ENCODE data around the gene ANXA1. TPM values are rescaled to one million over a fixed set of nuclear protein-coding genes. Genes with fewer than 3 reads are reported as not detected.

ANXA1 gene
- total and polyA plus RNA-seq, 4 donors: 55.9 to 225 (median 129) TPM

DNA sequence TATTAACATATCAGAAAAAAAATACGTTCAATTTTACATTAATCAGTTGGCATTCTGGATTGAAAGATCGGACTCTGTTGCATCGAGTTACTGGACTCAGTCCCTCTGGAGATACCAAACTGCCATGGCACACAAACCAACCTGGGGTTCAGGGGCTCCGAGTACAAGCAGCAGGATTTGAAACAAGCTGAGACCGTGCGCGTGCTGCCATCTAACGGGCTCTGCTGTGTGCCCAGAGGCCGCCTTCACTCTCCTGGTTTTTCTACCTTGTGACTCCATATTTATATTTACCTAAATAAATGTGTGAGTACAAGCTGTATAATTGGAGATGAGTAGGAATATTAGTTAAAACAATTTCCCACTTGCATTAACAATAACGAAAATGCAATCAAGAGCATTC lies 48.2 kb downstream of the ANXA1 start:
- H3K4me3 ChIP-seq (ENCODE audit: low read depth, low read length): no peak overlapping the region
- no peaks in the 10 kb centered on the region for H3K9me3 ChIP-seq (ENCODE audit: control insufficient read depth, insufficient read depth, low read length)
- WGBS (ENCODE audit: insufficient coverage): 43% methylated on average over 3 of the region's 10 CpGs
- peak in 1 of 6 donors; percentile 56 for DNase-seq (ENCODE audit: low read depth in 4 of 6, low spot score in 6 of 6)
- H3K4me1 ChIP-seq (ENCODE audit: control insufficient read depth, insufficient read depth, low read length): no peaks in the 10 kb centered on the region
- no peak overlapping the region for H3K27ac ChIP-seq (ENCODE audit: low read depth, low read length)
- H3K36me3 ChIP-seq (ENCODE audit: control insufficient read depth, insufficient read depth, low read length): no peaks in the 10 kb centered on the region
- no peaks in the 10 kb centered on the region for H3K27me3 ChIP-seq (ENCODE audit: control insufficient read depth, insufficient read depth, low read length)

DNA sequence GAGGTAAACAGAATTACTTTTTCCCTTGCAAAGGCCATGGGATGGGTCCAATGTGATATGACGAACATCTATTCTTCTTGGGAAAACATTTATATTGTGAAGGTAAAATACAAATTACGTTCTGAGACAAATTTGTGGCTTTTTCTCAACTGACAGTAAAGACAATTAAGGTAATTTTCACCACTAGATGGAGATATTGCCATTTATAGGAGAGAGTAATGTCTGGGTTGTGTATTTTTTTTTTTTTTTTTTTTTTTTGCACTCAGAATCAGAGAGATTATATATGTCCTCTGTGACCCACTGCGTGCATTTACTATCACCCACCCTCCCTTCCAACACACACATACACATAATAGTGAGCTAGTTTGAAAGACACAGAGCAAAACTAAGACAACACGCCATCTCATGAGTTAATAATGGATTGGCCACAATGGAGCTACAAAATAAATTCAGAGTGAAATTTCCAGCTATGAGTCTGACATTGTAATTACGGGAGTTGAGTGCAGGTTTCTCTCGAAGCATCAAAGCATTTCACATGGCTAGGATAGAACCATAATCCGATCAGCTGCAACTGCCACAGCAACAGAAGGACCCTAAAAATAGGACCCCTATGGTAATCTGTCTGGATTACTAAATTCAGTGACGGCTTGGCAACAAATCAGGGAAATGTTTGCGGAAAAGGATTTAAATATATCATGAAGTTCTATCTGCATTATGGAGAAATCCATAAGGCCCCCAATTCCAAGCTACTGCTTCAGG lies 49.2 kb downstream of the ANXA1 start:
- peak; percentile 31 to 91 (median 49) for DNase-seq (ENCODE audit: low read depth in 4 of 6, low spot score in 6 of 6)
- Histone ChIP-seq H3K9me3 (ENCODE audit: control insufficient read depth, insufficient read depth, low read length) (no peaks in the 10 kb centered on the region), H3K27ac (ENCODE audit: low read depth, low read length) (no peak overlapping the region), H3K4me3 (ENCODE audit: low read depth, low read length) (no peak overlapping the region), H3K36me3 (ENCODE audit: control insufficient read depth, insufficient read depth, low read length) (no peaks in the 10 kb centered on the region), H3K27me3 (ENCODE audit: control insufficient read depth, insufficient read depth, low read length) (no peaks in the 10 kb centered on the region), H3K4me1 (ENCODE audit: control insufficient read depth, insufficient read depth, low read length) (no peaks in the 10 kb centered on the region)
- WGBS (ENCODE audit: insufficient coverage): 34% methylated on average over 4 of the region's 9 CpGs

- Histone ChIP-seq H3K4me1 (ENCODE audit: control insufficient read depth, insufficient read depth, low read length) (no peaks in the 10 kb centered on the region), H3K4me3 (ENCODE audit: low read depth, low read length) (no peak overlapping the region), H3K9me3 (ENCODE audit: control insufficient read depth, insufficient read depth, low read length) (no peaks in the 10 kb centered on the region), H3K27me3 (ENCODE audit: control insufficient read depth, insufficient read depth, low read length) (no peaks in the 10 kb centered on the region), H3K36me3 (ENCODE audit: control insufficient read depth, insufficient read depth, low read length) (no peaks in the 10 kb centered on the region), H3K27ac (ENCODE audit: low read depth, low read length) (no peak overlapping the region)
- DNase-seq (ENCODE audit: low read depth in 4 of 6, low spot score in 6 of 6): no peak
- WGBS (ENCODE audit: insufficient coverage): 100% methylated on average over 1 of the region's 1 CpG
Observed at GRCh38 chr9:73202980-73203379, 51.3 kb downstream of the ANXA1 start.

GRCh38 chr9:73204936-73205335 lies 53.3 kb downstream of the ANXA1 start:
- no peaks in the 10 kb centered on the region for H3K27me3 ChIP-seq (ENCODE audit: control insufficient read depth, insufficient read depth, low read length)
- no peaks in the 10 kb centered on the region for H3K4me1 ChIP-seq (ENCODE audit: control insufficient read depth, insufficient read depth, low read length)
- WGBS (ENCODE audit: insufficient coverage): 100% methylated on average over 3 of the region's 4 CpGs

DNA sequence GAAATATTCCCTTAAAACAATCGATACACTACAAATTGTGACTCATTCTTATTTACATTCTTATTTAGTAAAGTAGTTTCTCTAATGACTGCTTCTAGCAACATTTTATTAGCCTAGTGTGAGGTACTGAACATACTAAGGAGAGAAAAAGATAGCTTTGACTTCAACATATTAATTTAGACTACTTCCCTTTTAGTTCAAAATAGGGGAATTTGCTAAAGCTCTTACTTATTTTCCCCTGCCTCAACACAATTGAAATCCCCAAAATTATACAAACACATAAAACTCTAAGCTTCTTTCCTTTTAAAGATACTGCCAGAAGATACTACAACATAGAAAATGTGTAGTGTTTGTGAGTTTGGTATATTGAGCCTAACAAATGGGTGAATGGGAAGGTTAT lies 55.2 kb downstream of the ANXA1 start:
- Histone ChIP-seq H3K4me1 (ENCODE audit: control insufficient read depth, insufficient read depth, low read length) (no peaks in the 10 kb centered on the region), H3K27me3 (ENCODE audit: control insufficient read depth, insufficient read depth, low read length) (no peaks in the 10 kb centered on the region), H3K9me3 (ENCODE audit: control insufficient read depth, insufficient read depth, low read length) (no peaks in the 10 kb centered on the region), H3K27ac (ENCODE audit: low read depth, low read length) (no peak overlapping the region), H3K4me3 (ENCODE audit: low read depth, low read length) (no peak overlapping the region), H3K36me3 (ENCODE audit: control insufficient read depth, insufficient read depth, low read length) (no peaks in the 10 kb centered on the region)
- DNase-seq (ENCODE audit: low read depth in 4 of 6, low spot score in 6 of 6): no peak
- no CpG with 5 or more reads among the region's 1 CpG for WGBS (ENCODE audit: insufficient coverage)

More at GRCh38 chr9:73204936-73205335, 53.3 kb downstream of the ANXA1 start:
- Histone ChIP-seq H3K4me3 (ENCODE audit: low read depth, low read length) (no peak overlapping the region), H3K27ac (ENCODE audit: low read depth, low read length) (no peak overlapping the region), H3K36me3 (ENCODE audit: control insufficient read depth, insufficient read depth, low read length) (no peaks in the 10 kb centered on the region), H3K9me3 (ENCODE audit: control insufficient read depth, insufficient read depth, low read length) (no peaks in the 10 kb centered on the region)
- no peak for DNase-seq (ENCODE audit: low read depth in 4 of 6, low spot score in 6 of 6)

GRCh38 chr9:73210886-73211666 lies 59.4 kb downstream of the ANXA1 start:
- whole genome bisulfite sequencing (ENCODE audit: insufficient coverage): 67% methylated on average over 1 of the region's 3 CpGs
- H3K27ac ChIP-seq (ENCODE audit: low read depth, low read length): no peak overlapping the region
- no peak for DNase-seq (ENCODE audit: low read depth in 4 of 6, low spot score in 6 of 6)

DNA sequence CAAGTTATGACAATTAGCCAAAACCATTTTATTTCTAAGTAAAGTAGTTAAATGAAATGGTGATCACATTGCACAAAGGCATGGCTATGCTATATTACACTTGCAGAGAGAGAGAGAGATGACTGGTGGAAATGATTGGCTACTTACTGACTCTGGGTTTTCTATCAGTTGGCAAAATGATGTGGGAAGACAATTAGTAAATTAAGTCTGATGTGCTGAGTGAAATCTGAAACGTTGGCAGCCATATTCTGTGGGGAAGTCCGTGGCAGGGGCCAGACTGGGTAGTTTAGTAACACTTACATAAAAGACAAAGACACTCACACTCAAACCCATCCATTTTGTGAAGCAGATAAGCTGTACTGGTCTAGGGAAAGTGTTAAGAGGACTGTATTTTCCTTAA lies 61.6 kb downstream of the ANXA1 start:
- WGBS (ENCODE audit: insufficient coverage): no CpG with 5 or more reads among the region's 2 CpGs
- no peaks in the 10 kb centered on the region for H3K9me3 ChIP-seq (ENCODE audit: control insufficient read depth, insufficient read depth, low read length)
- H3K27me3 ChIP-seq (ENCODE audit: control insufficient read depth, insufficient read depth, low read length): no peaks in the 10 kb centered on the region
- no peak overlapping the region for H3K27ac ChIP-seq (ENCODE audit: low read depth, low read length)
- DNase-seq (ENCODE audit: low read depth in 4 of 6, low spot score in 6 of 6): no peak
- H3K4me3 ChIP-seq (ENCODE audit: low read depth, low read length): no peak overlapping the region
- H3K4me1 ChIP-seq (ENCODE audit: control insufficient read depth, insufficient read depth, low read length): no peaks in the 10 kb centered on the region
- no peaks in the 10 kb centered on the region for H3K36me3 ChIP-seq (ENCODE audit: control insufficient read depth, insufficient read depth, low read length)

More at GRCh38 chr9:73210886-73211666, 59.4 kb downstream of the ANXA1 start:
- no peak overlapping the region for H3K4me3 ChIP-seq (ENCODE audit: low read depth, low read length)
- H3K9me3 ChIP-seq (ENCODE audit: control insufficient read depth, insufficient read depth, low read length): no peaks in the 10 kb centered on the region
- no peaks in the 10 kb centered on the region for H3K4me1 ChIP-seq (ENCODE audit: control insufficient read depth, insufficient read depth, low read length)
- no peaks in the 10 kb centered on the region for H3K36me3 ChIP-seq (ENCODE audit: control insufficient read depth, insufficient read depth, low read length)
- no peaks in the 10 kb centered on the region for H3K27me3 ChIP-seq (ENCODE audit: control insufficient read depth, insufficient read depth, low read length)

GRCh38 chr9:73215249-73215648 lies 63.6 kb downstream of the ANXA1 start:
- no peak for DNase-seq (ENCODE audit: low read depth in 4 of 6, low spot score in 6 of 6)
- no peaks in the 10 kb centered on the region for H3K4me1 ChIP-seq (ENCODE audit: control insufficient read depth, insufficient read depth, low read length)
- H3K4me3 ChIP-seq (ENCODE audit: low read depth, low read length): no peak overlapping the region
- no peaks in the 10 kb centered on the region for H3K36me3 ChIP-seq (ENCODE audit: control insufficient read depth, insufficient read depth, low read length)
- no peaks in the 10 kb centered on the region for H3K9me3 ChIP-seq (ENCODE audit: control insufficient read depth, insufficient read depth, low read length)
- no peaks in the 10 kb centered on the region for H3K27me3 ChIP-seq (ENCODE audit: control insufficient read depth, insufficient read depth, low read length)
- H3K27ac ChIP-seq (ENCODE audit: low read depth, low read length): no peak overlapping the region
- WGBS (ENCODE audit: insufficient coverage): 60% methylated on average over 1 of the region's 3 CpGs

DNA sequence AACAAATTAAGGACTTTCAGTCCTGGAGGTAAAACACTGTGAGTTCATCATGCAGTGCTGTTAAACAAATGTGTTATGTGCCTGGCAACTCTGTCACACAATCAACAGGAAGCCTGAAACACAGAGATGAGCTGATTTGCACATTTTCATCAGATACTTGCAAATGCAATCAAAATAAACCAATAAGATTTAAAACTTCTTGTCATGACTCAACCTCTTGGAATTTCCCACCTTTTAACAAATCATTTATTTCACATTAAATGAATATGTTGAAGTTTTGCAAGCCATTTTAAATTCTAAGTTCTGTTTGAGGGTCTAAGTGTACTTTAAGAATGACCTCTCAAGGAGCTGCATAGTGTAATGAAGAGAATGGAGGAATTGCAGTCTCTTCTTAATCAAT lies 64.4 kb downstream of the ANXA1 start:
- Histone ChIP-seq H3K4me3 (ENCODE audit: low read depth, low read length) (no peak overlapping the region), H3K9me3 (ENCODE audit: control insufficient read depth, insufficient read depth, low read length) (no peaks in the 10 kb centered on the region), H3K27ac (ENCODE audit: low read depth, low read length) (no peak overlapping the region), H3K4me1 (ENCODE audit: control insufficient read depth, insufficient read depth, low read length) (no peaks in the 10 kb centered on the region), H3K36me3 (ENCODE audit: control insufficient read depth, insufficient read depth, low read length) (no peaks in the 10 kb centered on the region), H3K27me3 (ENCODE audit: control insufficient read depth, insufficient read depth, low read length) (no peaks in the 10 kb centered on the region)
- DNase-seq (ENCODE audit: low read depth in 4 of 6, low spot score in 6 of 6): peak in 1 of 6 donors; percentile 41
